HG03039 (cell line): ENCODE data around the gene S100A3.

ENCODE experiments used
- ATAC-seq: cut with Tn5 transposase; IDR thresholded peaks from one replicate; pipeline ENCODE4 v1.9.1; 2021; ENCODE audit warnings: mild to moderate bottlenecking, moderate library complexity; ENCODE audit not compliant: unreplicated experiment

S100A3 gene

DNA sequence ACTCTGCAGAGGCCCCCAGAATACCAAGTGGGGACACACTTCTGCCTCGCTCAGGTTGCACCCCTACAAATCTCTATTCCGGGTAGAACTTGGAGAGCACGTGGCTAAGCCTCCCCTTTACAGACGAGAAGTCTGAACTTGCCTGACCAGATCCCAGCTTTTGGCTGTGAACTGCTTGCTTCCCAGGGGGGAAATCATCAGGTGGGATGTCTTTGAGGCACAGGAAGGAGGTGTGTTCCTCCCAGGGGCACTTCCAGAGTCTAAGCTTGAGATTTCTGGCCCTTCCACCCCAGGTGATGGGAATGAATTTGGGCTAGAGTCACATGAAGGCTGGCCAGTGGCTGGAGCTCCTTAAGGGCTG lies 1.3 kb upstream of the S100A3 start:
- ATAC-seq, result no peak

DNA sequence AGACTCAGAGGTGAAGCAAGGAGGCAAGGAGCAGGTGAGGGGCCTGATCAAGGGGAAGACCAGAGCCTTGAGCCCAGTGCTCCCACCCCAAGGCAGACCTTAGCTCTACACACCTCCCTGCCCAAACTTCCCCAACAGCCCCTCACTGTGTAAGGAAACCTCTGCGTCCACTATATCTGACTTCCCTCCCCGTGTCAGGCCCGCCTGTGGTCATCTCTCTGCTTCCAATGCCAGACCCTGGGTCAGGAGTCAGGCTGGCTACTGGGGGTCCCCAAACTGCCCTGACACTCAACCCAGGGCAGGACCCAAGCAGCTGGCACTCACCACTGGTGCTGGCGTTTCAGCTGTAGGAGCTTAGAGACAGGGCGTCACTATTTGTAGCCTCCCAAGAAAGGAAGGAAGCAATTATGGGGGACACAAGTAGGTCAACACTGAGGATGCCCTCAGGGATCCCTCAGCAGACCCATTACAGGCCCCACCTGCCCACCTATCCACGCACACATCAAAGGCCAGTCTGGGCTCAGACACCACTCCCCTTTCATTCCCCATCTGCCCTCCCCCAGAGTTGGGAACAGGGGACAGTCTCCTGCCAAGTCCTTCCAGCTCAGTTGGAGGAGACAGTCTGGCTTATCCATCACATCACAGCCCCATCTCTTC lies 811 bp upstream of the S100A3 start:
- ATAC-seq, result no peak

DNA sequence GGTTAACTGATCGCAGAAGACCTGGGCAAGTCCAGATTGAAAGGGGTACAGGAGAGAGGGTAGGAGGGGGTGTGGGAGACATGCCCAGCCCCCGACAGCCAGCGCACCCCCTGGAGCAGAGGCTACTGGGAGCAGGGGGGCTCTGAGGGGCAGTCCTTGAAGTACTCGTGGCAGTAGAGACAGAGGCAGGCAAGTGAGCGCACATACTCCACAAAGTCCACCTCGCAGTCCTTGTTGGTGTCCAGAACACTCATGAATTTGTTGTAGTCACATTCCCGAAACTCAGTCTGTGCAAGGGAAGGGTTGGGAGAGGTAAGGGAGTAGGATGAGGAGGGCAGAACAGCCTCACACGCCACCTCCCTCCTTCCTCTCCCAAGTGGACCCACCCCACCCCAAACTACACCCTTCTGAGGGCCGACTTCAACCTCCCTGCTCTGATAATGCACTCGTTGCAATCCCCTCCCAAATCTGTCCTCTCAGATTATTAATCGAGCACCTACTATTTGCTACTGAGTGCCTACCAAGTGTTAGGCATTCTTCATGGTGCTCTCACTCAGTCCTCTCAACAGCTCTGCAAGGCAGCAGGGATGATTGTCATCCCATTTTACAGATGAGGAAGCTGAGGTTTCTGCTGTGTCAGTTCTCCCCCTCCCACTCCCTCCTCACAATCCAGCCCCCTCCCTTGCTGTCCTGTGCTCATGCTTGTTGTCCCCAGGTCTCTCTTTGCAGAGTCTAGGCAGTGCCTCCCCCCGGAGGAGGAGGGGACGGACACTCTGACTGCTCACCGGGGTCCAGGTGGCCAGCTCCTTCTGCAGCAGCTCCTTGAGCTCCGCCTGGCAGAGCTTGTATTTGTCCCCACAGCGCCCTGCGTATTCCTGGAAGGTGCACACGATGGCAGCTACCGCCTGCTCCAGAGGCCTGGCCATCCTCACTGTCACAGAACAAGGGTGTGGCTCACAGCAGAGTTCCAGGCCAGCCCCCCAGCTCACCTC lies 1.2 kb downstream of the S100A3 start:
- no peak for ATAC-seq

DNA sequence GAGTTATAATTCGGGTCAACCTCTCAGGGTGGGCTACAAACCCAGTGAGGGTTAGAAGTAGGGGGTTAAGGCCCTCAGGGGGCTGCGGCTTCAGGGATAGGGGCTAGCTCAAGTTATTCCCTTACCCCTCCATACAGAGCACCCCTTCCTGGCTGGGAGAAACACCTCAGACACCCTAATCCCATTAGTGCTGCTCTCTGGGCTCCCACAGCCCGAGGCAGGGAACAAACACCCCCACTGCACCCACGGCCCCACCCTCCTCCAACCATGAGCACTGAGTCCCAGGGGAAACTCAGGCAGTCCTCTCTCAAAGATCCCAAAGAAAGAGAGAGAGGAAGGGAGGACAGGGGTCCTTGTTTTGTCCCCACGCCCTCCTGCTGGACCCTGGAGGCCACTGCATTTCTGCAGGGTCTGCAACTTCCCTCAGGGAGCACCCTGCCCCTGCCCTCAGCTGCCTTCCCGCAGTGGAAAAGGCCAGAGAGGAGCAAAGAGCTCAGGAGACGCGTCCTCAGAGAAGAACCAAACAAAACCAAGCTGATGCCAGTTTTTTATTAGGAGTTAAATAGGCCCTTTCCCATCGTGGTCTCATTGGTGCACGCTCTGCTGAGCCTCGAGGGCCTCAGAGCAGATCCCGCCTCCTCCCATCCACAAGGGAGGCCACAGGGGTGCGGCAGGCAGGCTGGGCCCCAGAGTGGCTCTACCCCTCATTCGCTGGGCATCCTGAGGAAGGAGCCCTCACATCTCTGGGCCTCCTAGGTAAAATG lies 2.1 kb downstream of the S100A3 start:
- no peak for ATAC-seq

DNA sequence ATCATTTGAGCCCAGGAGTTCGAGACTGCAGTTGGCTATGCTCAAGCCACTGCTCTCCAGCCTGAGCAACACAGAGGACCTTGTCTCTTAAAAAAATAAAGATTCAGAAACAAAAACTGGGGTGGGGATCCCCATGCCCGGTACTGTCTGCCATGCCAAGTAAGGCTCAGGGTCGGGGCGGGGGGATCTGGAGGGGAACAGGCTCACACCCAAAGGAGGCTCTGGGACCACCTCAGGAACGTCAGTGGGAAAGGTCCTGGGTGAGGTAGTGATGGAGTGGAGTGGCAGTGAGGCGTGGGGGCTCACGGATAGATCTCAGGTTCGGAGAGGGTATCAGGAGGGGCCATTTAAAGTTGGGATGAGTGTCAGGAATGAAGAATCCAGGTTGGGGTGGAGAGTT lies 2.7 kb downstream of the S100A3 start:
- ATAC-seq, result no peak

DNA sequence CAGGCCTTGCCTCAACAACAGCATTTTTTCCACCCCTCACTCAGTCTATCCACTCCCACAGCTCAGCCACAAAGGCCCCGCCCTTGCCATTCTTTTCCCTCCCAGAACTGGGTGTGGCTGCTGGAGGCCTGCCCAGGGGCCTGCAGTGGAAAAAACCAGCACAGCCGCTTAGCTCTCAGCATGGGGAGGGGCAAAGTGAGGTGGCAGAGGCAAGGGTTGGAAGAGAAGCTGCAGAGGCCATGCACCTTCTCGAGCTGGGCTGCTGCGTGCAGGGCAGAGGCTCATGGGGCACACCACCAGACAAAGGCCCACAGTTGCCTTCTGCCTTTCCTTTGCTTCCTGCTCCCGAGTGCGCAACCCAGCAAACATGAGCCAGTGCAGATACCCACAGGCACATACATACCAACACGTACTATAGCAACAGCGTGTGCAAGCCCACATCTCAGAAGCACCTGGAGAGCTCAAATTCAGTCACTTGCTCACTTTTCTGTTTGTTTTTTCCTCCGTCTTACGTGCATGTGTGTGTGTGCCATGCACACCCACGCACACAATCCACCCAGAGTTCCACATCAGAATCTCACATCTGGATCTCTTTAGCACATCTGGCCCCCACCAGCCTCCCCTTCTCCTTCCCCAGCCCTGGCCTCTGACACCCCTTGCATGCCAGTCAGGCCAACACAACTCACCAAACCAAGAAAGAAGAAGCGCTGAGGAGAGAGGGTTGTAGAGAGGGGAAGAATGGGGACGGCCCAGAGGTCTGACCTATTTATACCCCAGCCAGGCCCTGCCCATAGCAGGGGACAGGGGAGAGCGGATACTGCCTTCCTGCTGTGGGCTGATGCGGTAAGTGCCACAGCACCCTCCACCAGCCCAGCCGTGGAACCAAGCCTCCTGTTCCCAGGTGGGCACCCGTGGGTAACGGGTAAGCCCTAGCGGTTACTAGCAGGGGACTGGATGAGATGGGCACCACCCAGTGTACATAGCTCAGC lies 3.7 kb downstream of the S100A3 start, which contains the start of gene S100A4:
TSS of gene S100A4 (minus strand) at position 740 of the 989 bp plus-strand sequence. CDS start 1,012 bp downstream, outside the sequence.
- peak; percentile 44 for ATAC-seq

DNA sequence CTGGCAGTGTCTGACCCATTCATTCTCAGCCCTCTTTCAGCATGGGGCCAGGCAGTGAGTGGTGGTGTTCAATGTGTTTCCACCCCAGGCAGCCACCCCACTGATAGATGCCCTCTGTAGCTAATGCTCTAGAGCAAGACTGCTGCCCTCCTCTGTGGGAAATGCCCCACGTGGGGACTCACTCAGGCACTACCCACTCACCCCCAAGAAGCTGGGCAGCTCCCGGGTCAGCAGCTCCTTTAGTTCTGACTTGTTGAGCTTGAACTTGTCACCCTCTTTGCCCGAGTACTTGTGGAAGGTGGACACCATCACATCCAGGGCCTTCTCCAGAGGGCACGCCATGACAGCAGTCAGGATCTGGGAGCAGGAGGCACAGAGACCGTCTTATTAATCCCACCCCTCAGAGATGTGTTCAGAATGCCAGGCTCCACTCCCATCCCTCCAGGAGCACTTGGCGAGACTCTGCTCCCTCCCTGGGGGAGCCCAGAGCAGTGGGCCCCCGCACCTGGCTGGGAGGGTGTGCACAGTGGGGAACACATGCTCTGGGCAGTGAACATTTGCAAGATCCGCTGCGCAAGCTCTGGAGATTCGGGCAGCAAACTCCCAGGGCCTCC lies 4.5 kb downstream of the S100A3 start:
- no peak for ATAC-seq

DNA sequence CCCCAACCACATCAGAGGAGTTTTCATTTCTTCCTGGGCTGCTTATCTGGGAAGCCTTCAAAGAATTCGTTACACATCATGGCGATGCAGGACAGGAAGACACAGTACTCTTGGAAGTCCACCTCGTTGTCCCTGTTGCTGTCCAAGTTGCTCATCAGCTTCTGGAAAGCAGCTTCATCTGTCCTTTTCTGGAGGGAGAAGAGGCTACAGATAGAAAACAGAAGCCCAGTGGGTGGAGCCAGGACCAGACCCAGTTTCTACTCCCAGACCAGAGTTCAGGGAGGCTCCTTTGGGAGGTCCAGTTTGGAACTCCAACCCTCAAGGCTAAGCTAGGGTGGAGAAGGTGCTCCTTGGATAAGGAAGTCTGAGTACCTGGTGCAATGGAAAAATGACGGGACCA lies 5.3 kb downstream of the S100A3 start:
- ATAC-seq, result no peak

DNA sequence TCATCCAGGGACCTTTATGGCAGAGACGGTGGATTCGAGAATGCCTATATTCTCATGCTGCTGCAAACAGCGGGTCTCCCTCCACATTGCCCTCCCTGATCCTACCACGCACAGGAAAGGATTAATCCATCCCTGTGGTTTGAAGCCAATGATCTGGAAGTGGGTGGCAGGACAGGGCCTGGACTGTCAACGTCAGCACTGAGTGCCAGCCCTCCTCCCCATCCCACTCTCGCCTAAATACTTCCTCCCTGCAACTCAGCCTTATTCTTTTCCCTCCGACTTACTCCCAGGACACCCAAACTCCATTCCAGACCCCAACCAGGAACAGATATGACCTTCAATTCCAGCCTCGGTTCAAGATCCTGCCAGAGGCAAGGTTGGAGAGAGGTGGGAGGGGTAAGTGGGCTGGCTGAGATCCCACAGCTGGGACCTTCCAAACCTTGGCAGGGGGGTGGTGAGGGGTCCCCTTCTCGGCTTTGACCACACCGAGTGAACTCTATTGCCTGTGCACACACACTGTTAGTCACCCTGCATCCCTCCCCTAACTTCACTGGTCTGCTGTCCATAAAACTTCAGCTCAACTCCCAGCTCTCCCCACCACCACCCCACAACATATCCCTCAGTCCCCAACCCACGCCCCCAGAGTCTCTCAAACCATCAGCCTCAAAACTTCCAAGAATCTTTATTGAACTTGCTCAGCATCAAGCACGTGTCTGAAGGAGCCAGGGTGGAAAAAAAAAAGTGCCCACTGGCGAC lies 5.9 kb downstream of the S100A3 start:
- no peak for ATAC-seq

DNA sequence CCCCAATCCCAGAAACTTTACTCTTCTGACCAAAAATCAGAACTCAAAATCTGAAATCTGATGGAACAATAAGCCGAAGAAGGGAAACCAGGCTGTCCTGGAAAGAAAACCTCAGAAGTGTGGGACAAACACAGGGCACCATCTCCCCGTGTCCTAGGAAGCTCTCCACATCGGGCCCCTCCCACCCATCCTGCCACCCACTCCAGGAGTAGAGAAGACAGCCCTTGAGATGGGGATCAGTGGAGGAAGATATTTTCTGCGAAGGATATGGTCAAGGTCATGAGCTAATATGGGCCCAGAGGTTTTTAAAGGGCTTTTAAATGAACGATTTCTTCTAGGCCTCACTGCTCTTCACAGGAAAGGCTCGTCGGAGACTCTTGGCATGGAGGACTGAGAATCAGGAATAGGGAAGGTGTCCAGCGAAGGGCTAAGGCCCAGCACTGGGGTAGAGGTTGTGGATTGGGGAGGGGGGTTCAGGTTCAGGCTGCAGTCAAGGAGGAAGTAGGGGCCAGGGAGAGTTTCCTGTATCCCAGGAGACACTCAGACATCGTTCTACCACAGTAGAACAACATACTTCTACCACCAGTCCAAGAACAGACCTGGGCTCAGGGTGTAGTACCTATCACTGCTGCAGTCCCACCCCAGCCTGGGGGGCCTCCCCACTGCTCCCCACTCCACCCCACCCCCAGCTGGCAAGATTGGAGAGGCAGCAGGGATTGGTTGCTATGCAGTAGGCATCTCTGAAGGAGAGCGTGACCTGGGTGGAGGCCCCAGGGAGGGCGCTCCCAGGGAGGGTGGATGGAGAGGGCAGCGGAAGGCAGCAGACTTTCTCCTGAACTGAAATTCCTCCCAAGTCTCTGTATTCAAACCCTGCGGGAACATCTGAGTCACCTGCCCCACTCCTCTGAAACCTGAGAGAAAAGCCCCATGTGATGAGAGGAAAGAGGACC lies 7.1 kb downstream of the S100A3 start:
- no peak for ATAC-seq

DNA sequence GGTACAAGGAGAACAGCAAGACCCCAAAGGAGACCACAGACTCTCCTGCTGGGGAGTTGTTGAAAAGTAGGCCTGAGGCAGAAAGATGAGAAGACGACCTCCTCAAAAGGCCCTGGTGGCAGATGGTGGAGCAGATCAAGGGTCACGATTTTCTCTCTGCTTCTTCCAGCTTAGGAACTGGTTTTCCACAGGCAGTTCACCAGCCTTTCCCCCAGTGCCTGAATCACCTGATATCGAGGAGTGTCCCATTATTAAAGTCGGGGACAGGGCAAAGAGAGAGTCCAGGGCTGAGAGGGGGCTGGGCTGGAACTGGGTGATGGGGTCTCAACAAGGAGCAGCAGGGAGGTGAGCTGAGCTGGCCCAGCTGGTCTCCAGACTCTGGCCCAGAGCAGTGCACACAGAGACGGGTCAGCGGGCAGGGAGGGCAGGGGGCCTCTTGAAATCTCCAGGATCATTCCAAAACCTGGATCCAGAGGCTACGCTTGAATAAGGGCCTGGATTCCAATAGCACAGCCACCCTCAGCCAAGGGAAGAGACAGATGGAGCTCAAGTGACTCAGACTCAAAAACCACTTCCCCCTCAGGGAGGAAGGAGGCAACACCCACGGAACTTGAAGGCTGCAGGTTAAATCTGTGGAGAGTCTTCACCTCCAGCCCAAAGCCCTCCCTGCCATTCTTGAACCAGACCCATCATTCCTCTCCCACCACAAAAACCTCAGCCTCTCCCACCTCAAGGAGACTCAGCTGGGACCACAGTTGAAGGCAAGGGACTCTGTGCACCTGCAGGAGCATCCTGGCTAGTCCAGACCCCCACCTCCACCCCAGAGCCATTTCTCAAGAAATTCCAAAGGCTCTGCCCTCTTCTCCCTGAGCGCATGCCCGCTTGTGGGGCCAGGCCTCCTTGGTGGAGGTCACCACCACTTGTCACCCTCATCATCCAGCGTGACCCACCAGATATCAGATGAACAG lies 8.4 kb downstream of the S100A3 start, which contains the start of gene S100A5:
TSS of gene S100A5 (minus strand) at position 541 of the 968 bp plus-strand sequence. CDS start 743 bp downstream, outside the sequence.
- no peak for ATAC-seq

DNA sequence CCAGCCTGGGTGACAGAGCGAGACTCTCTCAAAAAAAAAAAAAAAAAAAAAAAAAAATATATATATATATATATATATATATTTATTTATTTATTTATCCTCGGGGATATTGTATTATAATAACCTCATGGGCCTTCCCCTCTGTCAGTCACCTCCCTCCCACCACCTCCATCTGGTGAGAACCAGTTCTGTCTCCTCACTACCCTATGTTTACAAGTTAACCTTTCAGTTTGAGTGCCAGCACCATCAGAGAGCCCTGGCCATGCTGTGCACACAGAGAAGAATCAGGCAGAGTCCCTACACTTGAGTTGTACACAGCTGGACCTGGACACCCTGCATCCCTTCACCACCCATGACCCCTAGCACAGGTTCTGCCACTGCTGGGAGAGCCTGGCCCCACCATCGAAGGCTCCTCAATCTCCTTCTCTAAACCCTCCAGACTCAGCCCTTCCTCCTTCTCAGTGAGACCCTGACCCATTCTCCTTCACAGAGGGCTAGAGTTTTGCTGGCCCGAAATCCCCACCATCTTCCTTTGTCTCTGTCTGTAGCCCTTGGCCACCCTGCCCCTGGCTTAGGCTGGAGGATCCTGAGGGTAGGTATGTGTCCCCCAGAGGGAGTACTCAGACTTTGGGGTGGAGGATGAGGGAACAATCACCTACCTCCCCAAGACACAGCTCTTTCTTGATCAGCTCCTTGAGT lies 9.5 kb downstream of the S100A3 start:
- ATAC-seq, result no peak

DNA sequence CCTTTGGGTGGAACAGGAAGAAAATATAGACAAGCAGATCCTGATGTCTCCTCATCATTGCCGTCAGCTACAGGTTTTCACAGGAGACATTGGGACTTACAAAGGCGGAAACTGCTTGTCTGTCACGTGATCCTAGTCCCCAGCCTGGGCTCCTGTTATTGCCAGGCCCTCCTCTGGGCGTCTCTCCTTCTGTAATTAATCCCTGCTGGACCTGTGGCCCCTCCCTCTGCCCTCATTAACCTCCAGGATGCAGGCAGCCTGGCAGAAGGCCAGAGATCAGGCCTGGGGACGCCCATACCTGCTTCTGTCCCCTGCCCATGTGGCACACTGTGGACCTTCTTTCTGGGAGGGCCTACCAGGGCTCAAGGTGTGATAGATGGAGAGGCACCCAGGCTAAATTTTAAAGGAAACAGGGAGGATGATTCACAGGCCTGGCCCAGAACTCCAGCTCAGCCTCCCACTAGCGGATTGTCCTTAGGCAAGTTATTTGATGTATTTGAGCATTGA lies 10.7 kb downstream of the S100A3 start:
- ATAC-seq, result no peak

DNA sequence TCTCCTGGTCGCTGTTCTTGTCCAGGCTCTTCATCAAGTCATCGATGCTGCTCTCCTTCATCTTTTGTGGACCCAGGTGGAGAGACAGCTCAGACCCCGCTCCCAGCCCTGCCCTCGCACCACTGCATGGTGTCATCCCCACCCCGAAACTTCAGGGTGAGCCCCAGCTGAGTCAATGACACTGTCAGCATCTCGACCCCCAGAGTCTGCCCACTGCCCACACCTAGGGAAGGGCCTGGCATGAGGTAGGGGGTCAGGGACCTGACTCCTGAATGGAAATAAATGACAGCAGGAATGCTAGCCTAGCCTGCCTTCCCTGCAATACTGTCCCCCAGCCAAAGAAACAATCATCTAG lies 11.7 kb downstream of the S100A3 start:
- no peak for ATAC-seq

DNA sequence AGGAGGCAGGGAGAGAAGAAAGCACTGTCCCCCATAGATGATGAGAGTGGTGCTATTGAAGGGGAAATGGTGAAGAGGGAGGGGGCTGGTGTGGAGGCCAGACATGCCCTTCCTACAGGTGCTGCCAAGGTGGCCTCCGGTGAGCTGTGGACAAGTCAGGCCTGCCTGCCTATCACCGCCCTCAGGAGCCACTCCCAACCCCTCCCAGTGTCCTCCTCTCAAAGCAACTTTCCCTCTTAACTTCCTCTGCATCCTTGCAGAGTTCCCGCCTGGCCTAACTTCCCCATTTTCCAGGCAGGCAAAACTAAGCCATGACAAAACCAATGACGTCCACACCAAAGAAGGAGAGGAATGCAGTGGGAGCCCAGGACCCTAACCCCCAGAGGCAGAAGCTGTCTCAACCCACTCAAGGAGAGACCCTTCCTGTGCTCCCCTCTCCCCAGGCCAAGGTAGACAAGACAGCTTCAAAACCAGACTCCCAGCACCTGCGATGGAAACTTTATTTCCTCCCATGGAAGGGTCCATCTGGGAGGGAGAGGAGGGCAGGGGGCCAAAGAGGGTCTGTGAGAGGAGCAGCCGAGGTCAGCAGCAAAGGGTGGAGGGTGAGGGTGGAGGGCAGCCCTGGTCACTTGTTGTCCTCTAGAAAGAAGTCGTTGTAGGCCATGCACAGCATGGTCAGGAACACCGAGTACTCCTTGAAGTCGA lies 12.2 kb downstream of the S100A3 start:
- no peak for ATAC-seq
